Measurements from ENCODE around the gene TUFT1.

The TUFT1 gene

GRCh38 chr1:151540021-151540981, at the start of gene TUFT1:
Gene TUFT1 (plus strand): TSS chr1:151540309. CDS start chr1:151540367, 58 bp downstream.
- Histone ChIP-seq H3K36me3 (0 out of 2 replicates have a peak, but pooled peaks cover 3% of the 10 kb centered on the region), H3K27ac (peak within 1 kb of the TSS; percentile 57), H3K27me3 (ENCODE audit: insufficient read depth, low read depth, severe bottlenecking) (no peaks in the 10 kb centered on the region), H3K4me3 (ENCODE audit: low read depth, low read length) (peak within 1 kb of the TSS; percentile 76), H3K9me3 (ENCODE audit: severe bottlenecking) (no peaks in the 10 kb centered on the region)
- TF ChIP-seq CTCF (IDR thresholded peaks at IDR 0.05; ENCODE audit: low read depth, low read length), result no peak
- peak; percentile 100 for DNase-seq

- H3K27ac ChIP-seq, result no peak overlapping the region
- no peak for TF ChIP-seq CTCF (IDR thresholded peaks at IDR 0.05; ENCODE audit: low read depth, low read length)
- H3K9me3 ChIP-seq (ENCODE audit: severe bottlenecking), result no peaks in the 10 kb centered on the region
- H3K36me3 ChIP-seq, result no peaks in the 10 kb centered on the region
- H3K27me3 ChIP-seq (ENCODE audit: insufficient read depth, low read depth, severe bottlenecking), result no peaks in the 10 kb centered on the region
- H3K4me3 ChIP-seq (ENCODE audit: low read depth, low read length), result no peak overlapping the region
- peak; percentile 32 for DNase-seq
Observed at GRCh38 chr1:151491641-151492040, 48.5 kb upstream of the TUFT1 start.

GRCh38 chr1:151492120-151492519, 48.0 kb upstream of the TUFT1 start:
- H3K27me3 ChIP-seq (ENCODE audit: insufficient read depth, low read depth, severe bottlenecking), result no peaks in the 10 kb centered on the region
- no peaks in the 10 kb centered on the region for H3K9me3 ChIP-seq (ENCODE audit: severe bottlenecking)
- no peak for DNase-seq
- H3K36me3 ChIP-seq, result no peaks in the 10 kb centered on the region
- H3K4me3 ChIP-seq (ENCODE audit: low read depth, low read length), result no peak overlapping the region
- TF ChIP-seq CTCF (IDR thresholded peaks at IDR 0.05; ENCODE audit: low read depth, low read length), result no peak
- H3K27ac ChIP-seq, result no peak overlapping the region

GRCh38 chr1:151493042-151493441, 47.1 kb upstream of the TUFT1 start:
- DNase-seq, result no peak
- Histone ChIP-seq H3K4me3 (ENCODE audit: low read depth, low read length) (no peak overlapping the region), H3K27me3 (ENCODE audit: insufficient read depth, low read depth, severe bottlenecking) (no peaks in the 10 kb centered on the region), H3K9me3 (ENCODE audit: severe bottlenecking) (no peaks in the 10 kb centered on the region), H3K27ac (no peak overlapping the region), H3K36me3 (no peaks in the 10 kb centered on the region)
- no peak for TF ChIP-seq CTCF (IDR thresholded peaks at IDR 0.05; ENCODE audit: low read depth, low read length)

GRCh38 chr1:151494741-151495281, 45.3 kb upstream of the TUFT1 start:
- Histone ChIP-seq H3K27me3 (ENCODE audit: insufficient read depth, low read depth, severe bottlenecking) (no peaks in the 10 kb centered on the region), H3K9me3 (ENCODE audit: severe bottlenecking) (no peaks in the 10 kb centered on the region), H3K27ac (no peak overlapping the region), H3K4me3 (ENCODE audit: low read depth, low read length) (no peak overlapping the region), H3K36me3 (no peaks in the 10 kb centered on the region)
- TF ChIP-seq CTCF (IDR thresholded peaks at IDR 0.05; ENCODE audit: low read depth, low read length), result no peak
- no peak for DNase-seq
